ENCODE results near the gene OGFR.

OGFR gene

GRCh38 chr20:62812181-62812906 lies 7.7 kb downstream of the OGFR start:
- no peaks in the 10 kb centered on the region for H3K27me3 ChIP-seq (ENCODE audit: low read length)
- H3K9me2 ChIP-seq (replicated peaks; ENCODE audit: insufficient read depth, low read length) = no peaks in the 10 kb centered on the region
- no peaks in the 10 kb centered on the region for H3F3A ChIP-seq (ENCODE audit: insufficient read depth)
- no peaks in the 10 kb centered on the region for H3K9me3 ChIP-seq (ENCODE audit: insufficient read depth, low read length)
- H3K4me3 ChIP-seq (ENCODE audit: insufficient read depth, low read length, poor library complexity, severe bottlenecking) = no peak overlapping the region
- H3K4me2 ChIP-seq (ENCODE audit: low read depth, low read length, poor library complexity, severe bottlenecking) = no peak overlapping the region
- no peak overlapping the region for H3K9ac ChIP-seq (ENCODE audit: low read length)
- TF ChIP-seq, protein P1, sequence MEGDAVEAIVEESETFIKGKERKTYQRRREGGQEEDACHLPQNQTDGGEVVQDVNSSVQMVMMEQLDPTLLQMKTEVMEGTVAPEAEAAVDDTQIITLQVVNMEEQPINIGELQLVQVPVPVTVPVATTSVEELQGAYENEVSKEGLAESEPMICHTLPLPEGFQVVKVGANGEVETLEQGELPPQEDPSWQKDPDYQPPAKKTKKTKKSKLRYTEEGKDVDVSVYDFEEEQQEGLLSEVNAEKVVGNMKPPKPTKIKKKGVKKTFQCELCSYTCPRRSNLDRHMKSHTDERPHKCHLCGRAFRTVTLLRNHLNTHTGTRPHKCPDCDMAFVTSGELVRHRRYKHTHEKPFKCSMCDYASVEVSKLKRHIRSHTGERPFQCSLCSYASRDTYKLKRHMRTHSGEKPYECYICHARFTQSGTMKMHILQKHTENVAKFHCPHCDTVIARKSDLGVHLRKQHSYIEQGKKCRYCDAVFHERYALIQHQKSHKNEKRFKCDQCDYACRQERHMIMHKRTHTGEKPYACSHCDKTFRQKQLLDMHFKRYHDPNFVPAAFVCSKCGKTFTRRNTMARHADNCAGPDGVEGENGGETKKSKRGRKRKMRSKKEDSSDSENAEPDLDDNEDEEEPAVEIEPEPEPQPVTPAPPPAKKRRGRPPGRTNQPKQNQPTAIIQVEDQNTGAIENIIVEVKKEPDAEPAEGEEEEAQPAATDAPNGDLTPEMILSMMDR (IDR thresholded peaks at IDR 0.05; ENCODE audit: insufficient read depth, low read length, poor library complexity, severe bottlenecking) = no peak
- no peak for TF ChIP-seq EZH2phosphoT487 (conservative IDR thresholded peaks at IDR 0.05; ENCODE audit: low read length)
- H3K36me3 ChIP-seq (ENCODE audit: low read length) = no peaks in the 10 kb centered on the region
- no peaks in the 10 kb centered on the region for H3K79me2 ChIP-seq (ENCODE audit: insufficient read depth, low read length)
- no peak overlapping the region for H3K27ac ChIP-seq (ENCODE audit: low read depth, low read length)
- H4K20me1 ChIP-seq (ENCODE audit: low read depth, low read length) = no peaks in the 10 kb centered on the region
- H2AFZ ChIP-seq (ENCODE audit: low read depth, low read length, severe bottlenecking) = no peak overlapping the region

GRCh38 chr20:62812907-62813200 lies 8.2 kb downstream of the OGFR start:
- H3K9me2 ChIP-seq (replicated peaks; ENCODE audit: insufficient read depth, low read length) = no peaks in the 10 kb centered on the region
- H3K36me3 ChIP-seq (ENCODE audit: low read length) = no peaks in the 10 kb centered on the region
- H4K20me1 ChIP-seq (ENCODE audit: low read depth, low read length) = no peaks in the 10 kb centered on the region
- H2AFZ ChIP-seq (ENCODE audit: low read depth, low read length, severe bottlenecking) = no peak overlapping the region
- H3K79me2 ChIP-seq (ENCODE audit: insufficient read depth, low read length) = no peaks in the 10 kb centered on the region
- no peak overlapping the region for H3K4me2 ChIP-seq (ENCODE audit: low read depth, low read length, poor library complexity, severe bottlenecking)
- TF ChIP-seq EZH2phosphoT487 (conservative IDR thresholded peaks at IDR 0.05; ENCODE audit: low read length) = no peak
- TF ChIP-seq, protein P1 (IDR thresholded peaks at IDR 0.05; ENCODE audit: insufficient read depth, low read length, poor library complexity, severe bottlenecking) = no peak
- H3K27ac ChIP-seq (ENCODE audit: low read depth, low read length) = no peak overlapping the region
- H3F3A ChIP-seq (ENCODE audit: insufficient read depth) = no peaks in the 10 kb centered on the region
- H3K4me3 ChIP-seq (ENCODE audit: insufficient read depth, low read length, poor library complexity, severe bottlenecking) = no peak overlapping the region
- no peaks in the 10 kb centered on the region for H3K9me3 ChIP-seq (ENCODE audit: insufficient read depth, low read length)
- H3K9ac ChIP-seq (ENCODE audit: low read length) = no peak overlapping the region
- H3K27me3 ChIP-seq (ENCODE audit: low read length) = no peaks in the 10 kb centered on the region

- Histone ChIP-seq H3K9ac (ENCODE audit: low read length) (no peak overlapping the region), H3K27me3 (ENCODE audit: low read length) (no peaks in the 10 kb centered on the region), H3K79me2 (ENCODE audit: insufficient read depth, low read length) (no peaks in the 10 kb centered on the region), H3K4me3 (ENCODE audit: insufficient read depth, low read length, poor library complexity, severe bottlenecking) (no peak overlapping the region), H3K27ac (ENCODE audit: low read depth, low read length) (no peak overlapping the region), H3K9me3 (ENCODE audit: insufficient read depth, low read length) (no peaks in the 10 kb centered on the region), H3F3A (ENCODE audit: insufficient read depth) (no peaks in the 10 kb centered on the region), H2AFZ (ENCODE audit: low read depth, low read length, severe bottlenecking) (no peak overlapping the region), H3K4me2 (ENCODE audit: low read depth, low read length, poor library complexity, severe bottlenecking) (no peak overlapping the region), H3K9me2 (replicated peaks; ENCODE audit: insufficient read depth, low read length) (no peaks in the 10 kb centered on the region), H3K36me3 (ENCODE audit: low read length) (no peaks in the 10 kb centered on the region), H4K20me1 (ENCODE audit: low read depth, low read length) (no peaks in the 10 kb centered on the region)
- TF ChIP-seq, protein P1 (IDR thresholded peaks at IDR 0.05; ENCODE audit: insufficient read depth, low read length, poor library complexity, severe bottlenecking) = no peak
- no peak for TF ChIP-seq EZH2phosphoT487 (conservative IDR thresholded peaks at IDR 0.05; ENCODE audit: low read length)
These were observed 9.0 kb downstream of the OGFR start for GRCh38 chr20:62813588-62813987.

All from SU-DHL-6 (cell line).